Stomach (tissue), 4 donors: ENCODE data around the gene CRACR2A.

Experiments
- EP300 ChIP-seq: sonication (generic); formaldehyde crosslinking; IDR thresholded peaks from one replicate; pipeline ENCODE4 v1.6.1; 2017; ENCODE audit warnings: antibody characterized with exemption
- POLR2A ChIP-seq, 4 donors: fragments of 450-650 bp; IDR thresholded peaks; one replicate each; pipeline ENCODE4 v1.6.1; 2016; ENCODE audit warnings: antibody characterized with exemption in 4 of 4, control low read depth in 2 of 4, mild to moderate bottlenecking in 1 of 4, moderate library complexity in 1 of 4
- POLR2AphosphoS5 ChIP-seq, 3 donors: sonication (generic); formaldehyde crosslinking; IDR thresholded peaks; one replicate each; pipeline ENCODE4 v1.6.1; 2016; ENCODE audit warnings: antibody characterized with exemption in 3 of 3
- TF ChIP-seq, protein P1 (sequence below), 7 experiments: fragments of 450-650 bp in 4 of 7; fragments of 200-600 bp in 3 of 7; sonication (generic) in 3 of 7; IDR thresholded peaks; one replicate each; pipeline ENCODE4 v1.5.1; 2016 to 2019; ENCODE audit warnings: antibody characterized with exemption in 7 of 7, control low read depth in 2 of 7, mild to moderate bottlenecking in 1 of 7

DNA sequence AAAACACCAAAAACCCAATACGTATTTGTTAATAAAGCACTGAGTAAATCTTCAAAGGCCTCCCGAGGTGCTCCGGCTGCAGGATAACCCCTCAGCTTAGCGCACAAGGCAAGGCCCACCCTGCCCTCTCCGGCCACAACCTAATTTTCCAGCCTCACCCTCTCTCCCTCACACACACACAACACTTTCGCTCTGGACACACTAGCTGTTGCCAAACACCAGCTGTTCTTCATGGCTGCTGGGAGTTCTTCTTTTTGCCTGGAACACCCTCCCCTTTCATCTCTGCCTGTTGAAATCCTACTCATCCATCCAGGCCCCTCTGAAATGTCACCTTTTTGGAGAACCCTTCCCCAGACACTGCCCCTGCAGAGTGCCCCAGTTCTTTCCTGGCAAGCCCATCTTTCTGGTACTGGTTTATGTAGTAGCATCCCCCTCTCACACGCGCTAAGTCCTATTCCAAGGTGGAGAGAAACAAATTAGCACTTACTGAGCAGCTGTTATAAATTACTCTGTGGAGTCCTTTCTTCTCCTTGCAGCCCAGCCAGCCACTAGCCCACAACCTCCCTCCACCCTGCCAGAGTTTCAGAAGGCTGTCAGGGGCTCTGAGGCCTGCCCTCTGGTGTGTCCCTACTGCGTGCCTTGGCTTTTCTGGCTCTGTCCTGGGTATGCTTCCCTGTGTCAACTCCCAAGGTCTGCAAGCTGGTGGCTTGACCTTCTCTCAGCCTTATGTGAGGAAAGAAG is 805 bp upstream of the CRACR2A start:
- TF ChIP-seq EP300 (no peak), POLR2A (IDR thresholded peaks at IDR 0.05) (no peak), POLR2AphosphoS5 (IDR thresholded peaks at IDR 0.05) (no peak)
- TF ChIP-seq, protein P1, sequence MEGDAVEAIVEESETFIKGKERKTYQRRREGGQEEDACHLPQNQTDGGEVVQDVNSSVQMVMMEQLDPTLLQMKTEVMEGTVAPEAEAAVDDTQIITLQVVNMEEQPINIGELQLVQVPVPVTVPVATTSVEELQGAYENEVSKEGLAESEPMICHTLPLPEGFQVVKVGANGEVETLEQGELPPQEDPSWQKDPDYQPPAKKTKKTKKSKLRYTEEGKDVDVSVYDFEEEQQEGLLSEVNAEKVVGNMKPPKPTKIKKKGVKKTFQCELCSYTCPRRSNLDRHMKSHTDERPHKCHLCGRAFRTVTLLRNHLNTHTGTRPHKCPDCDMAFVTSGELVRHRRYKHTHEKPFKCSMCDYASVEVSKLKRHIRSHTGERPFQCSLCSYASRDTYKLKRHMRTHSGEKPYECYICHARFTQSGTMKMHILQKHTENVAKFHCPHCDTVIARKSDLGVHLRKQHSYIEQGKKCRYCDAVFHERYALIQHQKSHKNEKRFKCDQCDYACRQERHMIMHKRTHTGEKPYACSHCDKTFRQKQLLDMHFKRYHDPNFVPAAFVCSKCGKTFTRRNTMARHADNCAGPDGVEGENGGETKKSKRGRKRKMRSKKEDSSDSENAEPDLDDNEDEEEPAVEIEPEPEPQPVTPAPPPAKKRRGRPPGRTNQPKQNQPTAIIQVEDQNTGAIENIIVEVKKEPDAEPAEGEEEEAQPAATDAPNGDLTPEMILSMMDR (IDR thresholded peaks at IDR 0.05): no peak
